ENCODE data around the gene SEMA5A. TPM values are rescaled to one million over a fixed set of nuclear protein-coding genes. Genes with fewer than 3 reads are reported as not detected.

Gene SEMA5A
- polyA plus RNA-seq, 3 donors, result not detected

- H3K36me3 ChIP-seq (replicated peaks in 1 of 2; ENCODE audit: control insufficient read depth in 1 of 2, insufficient read depth in 2 of 2, low read length in 2 of 2), result no peaks in the 10 kb centered on the region
- no peak overlapping the region for H3K4me3 ChIP-seq (replicated peaks in 1 of 3; ENCODE audit: low read depth in 2 of 3, low read length in 3 of 3)
- Mint-ChIP-seq H3K36me3 (no peaks in the 10 kb centered on the region), H3K27me3 (ENCODE audit: low read depth in 3 of 3) (peaks cover 2 to 6% (median 3%) of the 10 kb centered on the region in 3 donors), H3K9me3 (peaks cover 0 to 5% (median 2%) of the 10 kb centered on the region in 7 donors), H3K4me3 (no peak overlapping the region), H3K4me1 (no peaks in the 10 kb centered on the region), H3K27ac (no peak overlapping the region)
- TF ChIP-seq CTCF (IDR thresholded peaks at IDR 0.05), result no peak
- H3K79me2 ChIP-seq (ENCODE audit: insufficient read depth, low read length), result no peaks in the 10 kb centered on the region
- no peak overlapping the region for H3K4me2 ChIP-seq (replicated peaks; ENCODE audit: extremely low read depth, low read length, poor library complexity, severe bottlenecking)
- intact Hi-C loops (cut with micrococcal nuclease), result no loop called here
- no peak overlapping the region for H3K27ac ChIP-seq (ENCODE audit: low read depth in 1 of 2, low read length in 2 of 2)
- no peak overlapping the region for H3K9ac ChIP-seq (ENCODE audit: insufficient read depth, low read length, poor library complexity, severe bottlenecking)
- no peaks in the 10 kb centered on the region for H4K20me1 ChIP-seq (ENCODE audit: insufficient read depth, low read length)
- no peaks in the 10 kb centered on the region for H3K4me1 ChIP-seq (ENCODE audit: control insufficient read depth in 1 of 2, insufficient read depth in 2 of 2, low read length in 2 of 2)
- WGBS (ENCODE audit: insufficient coverage), result 100% methylated on average over 1 of the region's 4 CpGs
- no peaks in the 10 kb centered on the region for H3K27me3 ChIP-seq (ENCODE audit: control insufficient read depth in 2 of 2, insufficient read depth in 2 of 2, low read length in 2 of 2)
- no peak overlapping the region for H2AFZ ChIP-seq (ENCODE audit: insufficient read depth, low read depth, low read length, poor library complexity, severe bottlenecking)
- no peak for DNase-seq
- H3K9me3 ChIP-seq (replicated peaks in 1 of 2; ENCODE audit: control insufficient read depth in 1 of 2, insufficient read depth in 1 of 2, low read length in 2 of 2), result no peaks in the 10 kb centered on the region
Observed at GRCh38 chr5:9218358-9218757, 327.5 kb downstream of the SEMA5A start.

GRCh38 chr5:9212605-9213004 lies 333.3 kb downstream of the SEMA5A start:
- no peaks in the 10 kb centered on the region for H3K36me3 ChIP-seq (replicated peaks in 1 of 2; ENCODE audit: control insufficient read depth in 1 of 2, insufficient read depth in 2 of 2, low read length in 2 of 2)
- H3K36me3 Mint-ChIP-seq, result no peaks in the 10 kb centered on the region
- no peak overlapping the region for H3K27ac ChIP-seq (ENCODE audit: low read depth in 1 of 2, low read length in 2 of 2)
- H3K27ac Mint-ChIP-seq, result no peak overlapping the region
- H3K4me2 ChIP-seq (replicated peaks; ENCODE audit: extremely low read depth, low read length, poor library complexity, severe bottlenecking), result no peak overlapping the region
- no peak for DNase-seq
- TF ChIP-seq CTCF (IDR thresholded peaks at IDR 0.05), result no peak
- no peak overlapping the region for H2AFZ ChIP-seq (ENCODE audit: insufficient read depth, low read depth, low read length, poor library complexity, severe bottlenecking)
- no peaks in the 10 kb centered on the region for H4K20me1 ChIP-seq (ENCODE audit: insufficient read depth, low read length)
- no peak overlapping the region for H3K9ac ChIP-seq (ENCODE audit: insufficient read depth, low read length, poor library complexity, severe bottlenecking)
- H3K27me3 ChIP-seq (ENCODE audit: control insufficient read depth in 2 of 2, insufficient read depth in 2 of 2, low read length in 2 of 2), result no peaks in the 10 kb centered on the region
- no peaks in the 10 kb centered on the region for H3K79me2 ChIP-seq (ENCODE audit: insufficient read depth, low read length)
- no peaks in the 10 kb centered on the region for H3K4me1 Mint-ChIP-seq
- no peak overlapping the region for H3K4me3 Mint-ChIP-seq
- intact Hi-C loops (cut with micrococcal nuclease), result no loop called here
- H3K4me3 ChIP-seq (replicated peaks in 1 of 3; ENCODE audit: low read depth in 2 of 3, low read length in 3 of 3), result no peak overlapping the region
- H3K9me3 Mint-ChIP-seq, result peaks cover 0 to 4% (median 0%) of the 10 kb centered on the region in 7 donors
- no CpG with 5 or more reads among the region's 1 CpG for WGBS (ENCODE audit: insufficient coverage)
- no peaks in the 10 kb centered on the region for H3K4me1 ChIP-seq (ENCODE audit: control insufficient read depth in 1 of 2, insufficient read depth in 2 of 2, low read length in 2 of 2)
- peaks cover 4 to 7% (median 6%) of the 10 kb centered on the region in 3 donors for H3K27me3 Mint-ChIP-seq (ENCODE audit: low read depth in 3 of 3)
- H3K9me3 ChIP-seq (replicated peaks in 1 of 2; ENCODE audit: control insufficient read depth in 1 of 2, insufficient read depth in 1 of 2, low read length in 2 of 2), result no peaks in the 10 kb centered on the region
